ENCODE data around the gene MCF2. TPM values are rescaled to one million over a fixed set of nuclear protein-coding genes. Genes with fewer than 3 reads are reported as not detected.
"Not testable (repeated sequence)": the region's sequence is repeated elsewhere in the genome, so short reads cannot be mapped to it uniquely, and the experiment has no call there.

Gene MCF2
- 17.9 TPM for total RNA-seq

DNA sequence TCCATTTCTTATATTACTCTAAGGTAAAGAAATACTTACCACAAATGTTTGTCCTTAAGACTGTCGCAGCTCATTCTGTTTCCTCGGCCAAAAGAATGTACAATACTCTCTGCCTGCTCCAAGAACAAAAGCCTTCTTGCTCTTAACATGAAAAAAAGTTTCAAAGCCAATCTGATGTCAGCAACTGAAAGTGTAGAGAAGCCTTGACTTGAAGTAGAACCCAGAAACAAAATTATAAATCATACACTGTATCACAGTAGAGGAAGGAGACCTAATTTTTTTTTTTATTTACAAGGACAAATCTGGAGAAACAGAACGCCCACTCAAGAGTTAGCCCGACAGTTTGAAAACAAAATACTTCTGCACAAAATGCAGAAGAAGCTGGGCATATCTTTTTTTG is at the start of gene MCF2:
MCF2 (minus strand) TSS at position 101 of the 400 bp plus-strand sequence. CDS start 56,423 bp downstream, outside the sequence.
- no peak for FAIRE-seq
- no peak for DNase-seq (ENCODE audit: low spot score in 2 of 2)

DNA sequence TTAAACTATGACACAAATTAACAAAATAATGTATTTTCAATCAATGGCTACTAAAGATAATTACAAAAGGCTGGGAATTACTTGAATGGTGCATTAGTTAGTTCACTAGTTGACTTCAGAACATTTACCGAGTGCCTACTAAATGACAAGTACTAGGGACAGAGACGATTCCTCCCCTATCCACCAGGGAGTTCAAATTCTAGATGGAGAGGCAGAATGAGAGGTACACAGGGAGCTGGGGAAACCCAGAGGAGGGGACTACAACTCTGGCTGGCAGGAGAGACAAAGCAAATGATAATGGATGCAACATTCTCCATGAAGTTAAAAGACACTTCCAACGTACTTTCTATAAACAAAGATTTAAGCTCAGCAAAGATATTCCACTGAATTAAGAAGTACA is 43.1 kb upstream of the MCF2 start:
- DNase-seq (ENCODE audit: low spot score in 2 of 2) (no peak), FAIRE-seq (no peak)

DNA sequence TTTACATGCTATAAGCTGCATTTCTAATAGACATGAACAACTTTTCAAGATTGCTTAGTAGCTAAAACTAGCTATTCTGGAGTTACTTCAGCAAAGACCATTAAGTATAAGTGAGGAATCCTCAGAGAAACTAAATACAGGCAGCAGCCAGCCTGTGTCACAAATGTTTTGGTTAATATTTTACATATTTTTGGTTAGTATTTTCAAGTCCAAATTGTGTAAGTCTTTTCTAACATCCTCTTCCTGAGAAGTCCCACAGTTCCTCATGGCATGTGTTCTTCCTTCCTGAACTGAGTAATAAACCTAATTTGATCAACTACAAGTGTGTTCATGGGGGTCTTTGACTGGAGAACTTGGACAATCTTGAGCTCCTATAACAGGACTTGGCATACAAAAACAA is 42.4 kb upstream of the MCF2 start:
- FAIRE-seq: no peak
- no peak for DNase-seq (ENCODE audit: low spot score in 2 of 2)

DNA sequence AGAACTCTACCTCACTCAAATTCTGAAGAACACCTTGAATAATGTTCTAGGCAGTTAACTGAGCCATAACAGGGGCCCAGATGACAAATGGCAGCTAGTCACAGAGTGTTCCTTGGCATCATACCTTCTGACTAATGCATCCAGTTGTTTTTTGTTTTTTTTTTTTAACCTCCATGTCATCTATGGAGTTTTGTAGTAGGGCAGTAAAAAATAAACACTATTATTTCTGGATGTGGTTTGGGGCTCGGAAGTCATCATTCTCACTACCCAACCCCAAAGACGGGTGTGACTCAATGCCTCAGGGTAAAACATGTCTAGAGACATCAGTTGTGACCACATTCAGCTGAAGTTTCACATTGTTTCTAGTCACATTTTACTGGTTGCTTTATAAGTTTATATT is 31.2 kb upstream of the MCF2 start:
- DNase-seq (ENCODE audit: low spot score in 2 of 2): no peak
- FAIRE-seq: no peak

DNA sequence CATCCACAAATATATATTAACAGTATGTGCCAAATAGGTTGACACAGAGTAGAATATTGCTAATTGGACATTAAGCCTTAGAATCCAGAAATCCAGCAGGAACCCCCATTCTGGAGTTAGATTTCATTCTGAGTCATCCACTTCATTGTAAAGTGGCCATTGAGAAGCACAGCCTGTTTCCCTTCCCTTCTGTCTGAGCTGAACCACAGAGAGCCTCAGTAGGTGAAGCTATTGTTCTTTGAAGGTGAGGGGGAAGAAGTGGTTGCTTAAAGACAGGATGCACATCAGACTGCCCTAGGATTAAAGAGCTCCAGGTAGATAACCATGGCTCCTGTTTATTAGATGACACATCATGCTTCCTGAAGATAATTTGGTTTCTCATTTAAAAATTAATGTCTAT is 30.6 kb upstream of the MCF2 start:
- no peak for FAIRE-seq
- DNase-seq (ENCODE audit: low spot score in 2 of 2): no peak

- no peak for DNase-seq (ENCODE audit: low spot score in 2 of 2)
- no peak for FAIRE-seq
Measured at GRCh38 chrX:139736151-139736550, 28.2 kb upstream of the MCF2 start.

DNA sequence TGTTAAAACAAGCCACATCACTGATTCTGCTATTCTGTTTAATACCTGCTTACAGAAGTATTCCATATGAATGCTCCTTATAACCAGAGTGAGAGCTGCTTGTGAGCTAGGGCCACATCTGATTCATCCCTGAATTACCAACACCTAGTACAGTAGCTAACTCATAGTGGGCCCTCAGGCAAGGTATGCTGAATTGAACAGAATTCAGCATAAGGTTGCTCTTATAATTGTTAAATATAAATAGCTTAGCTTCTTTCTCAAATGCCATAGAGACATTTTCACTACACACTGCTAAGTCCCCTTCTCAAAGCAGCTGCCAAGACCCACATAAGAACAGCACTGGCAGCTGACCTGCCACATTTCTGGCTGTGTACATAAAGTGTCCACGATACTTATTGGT is 27.0 kb upstream of the MCF2 start:
- no peak for FAIRE-seq
- no peak for DNase-seq (ENCODE audit: low spot score in 2 of 2)

- no peak for DNase-seq (ENCODE audit: low spot score in 2 of 2)
- FAIRE-seq: no peak
Measured at GRCh38 chrX:139725720-139726119, 17.8 kb upstream of the MCF2 start.

DNA sequence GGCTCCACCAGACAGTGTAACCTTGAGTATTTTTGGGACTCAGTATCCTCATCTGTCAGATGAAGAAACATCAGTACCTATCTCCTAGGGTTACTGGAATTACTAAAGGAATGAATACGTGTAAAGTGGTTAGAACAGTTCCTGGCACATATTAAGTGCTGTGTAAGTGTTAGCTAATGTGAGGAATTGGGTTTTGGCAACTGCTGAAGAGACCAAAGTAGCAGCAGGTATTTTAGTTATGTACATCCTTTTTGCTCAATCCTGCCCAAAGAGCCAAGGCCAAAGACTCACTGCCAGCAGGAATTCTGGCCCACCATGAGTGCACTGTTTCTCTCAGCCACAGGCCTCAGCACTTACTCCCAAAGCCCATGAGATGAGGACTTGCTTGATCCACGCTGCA is 16.7 kb upstream of the MCF2 start:
- FAIRE-seq (no peak), DNase-seq (ENCODE audit: low spot score in 2 of 2) (no peak)

GRCh38 chrX:139720979-139721378 is 13.0 kb upstream of the MCF2 start:
- no peak for FAIRE-seq
- no peak for DNase-seq (ENCODE audit: low spot score in 2 of 2)

DNA sequence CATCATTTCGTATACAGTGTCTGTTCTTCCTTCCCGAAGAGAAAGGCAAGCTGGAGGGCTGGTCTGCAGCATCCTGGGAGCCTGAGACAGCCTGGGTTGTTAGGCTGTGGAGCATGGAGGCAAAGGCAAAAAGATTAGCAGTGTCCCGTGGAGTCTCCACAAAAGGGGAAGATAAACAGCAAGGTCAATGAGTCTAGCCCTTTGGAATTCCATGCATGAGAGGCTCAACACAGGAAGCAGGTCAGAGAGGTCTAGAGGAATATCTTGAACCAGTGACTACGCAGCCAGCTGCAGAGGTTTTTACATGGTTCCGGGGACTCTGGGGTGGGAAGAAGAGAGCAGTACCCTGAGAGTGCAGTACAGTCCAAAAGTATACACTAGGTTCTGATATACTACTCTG is 12.2 kb upstream of the MCF2 start:
- DNase-seq (ENCODE audit: low spot score in 2 of 2) (no peak), FAIRE-seq (no peak)

- FAIRE-seq (no peak), DNase-seq (ENCODE audit: low spot score in 2 of 2) (no peak)
Measured at GRCh38 chrX:139702658-139703057, 5.3 kb downstream of the MCF2 start.

- DNase-seq (ENCODE audit: low spot score in 2 of 2) (no peak), FAIRE-seq (no peak)
Measured at GRCh38 chrX:139692908-139693307, 15.1 kb downstream of the MCF2 start.

DNA sequence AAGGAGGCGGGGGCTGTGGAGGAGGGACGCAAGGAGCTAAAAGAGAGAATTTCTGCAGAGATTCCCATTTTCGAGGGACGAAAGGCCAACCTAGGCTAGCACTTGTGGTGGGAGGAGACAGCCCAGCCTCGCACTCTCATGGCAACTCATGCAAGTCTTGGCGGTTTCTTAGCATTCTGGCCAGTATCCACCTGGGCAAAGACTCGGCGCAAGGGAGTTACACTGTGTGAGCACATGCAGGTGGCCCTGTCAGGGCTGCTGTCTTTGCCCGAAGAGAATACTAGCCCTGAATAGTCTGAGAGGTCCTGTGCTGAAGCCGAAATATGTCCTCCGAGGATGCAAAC is 15.5 kb downstream of the MCF2 start:
- DNase-seq (ENCODE audit: low spot score in 2 of 2) (no peak), FAIRE-seq (no peak)

GRCh38 chrX:139691843-139692505 is 16.0 kb downstream of the MCF2 start:
- no peak for DNase-seq (ENCODE audit: low spot score in 2 of 2)

DNA sequence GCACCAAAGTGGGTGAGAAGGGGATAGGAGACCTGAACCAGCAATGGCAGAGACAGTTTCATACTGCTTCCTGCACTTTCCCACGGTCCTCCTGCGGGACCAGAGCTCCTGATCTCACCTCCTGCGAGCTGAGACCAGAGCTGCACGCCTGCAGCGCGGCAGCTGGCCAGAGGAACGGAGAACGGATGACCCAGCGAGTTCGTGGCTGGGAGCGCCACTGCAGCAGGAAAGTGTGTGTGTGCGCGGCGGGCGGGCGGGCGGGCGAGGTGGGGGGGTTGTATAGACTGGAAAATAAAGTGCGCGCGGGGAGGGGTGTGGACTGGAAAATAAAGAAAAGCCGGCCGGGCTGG is 16.5 kb downstream of the MCF2 start:
- no peak for FAIRE-seq

More at GRCh38 chrX:139691843-139692505, 16.0 kb downstream of the MCF2 start:
- no peak for FAIRE-seq

DNA sequence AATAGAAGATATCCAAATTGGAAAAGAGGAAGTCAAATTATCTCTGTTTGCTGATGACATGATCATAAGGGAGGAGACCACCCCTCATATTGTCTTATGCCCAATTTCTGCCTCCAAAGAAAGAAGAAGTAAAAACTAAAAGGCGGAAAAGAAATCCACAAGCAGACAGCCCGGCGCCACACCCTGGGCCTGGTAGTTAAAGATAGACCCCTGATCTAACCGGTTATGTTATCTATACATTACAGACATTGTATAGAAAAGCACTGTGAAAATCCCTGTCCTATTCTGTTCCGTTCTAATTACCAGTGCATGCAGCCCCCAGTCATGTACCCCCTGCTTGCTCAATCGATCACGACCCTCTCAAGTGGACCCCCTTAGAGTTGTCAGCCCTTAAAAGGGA is 22.8 kb downstream of the MCF2 start:
- not testable (repeated sequence) for DNase-seq (ENCODE audit: low spot score in 2 of 2); FAIRE-seq

More for the DNA sequence above, 16.5 kb downstream of the MCF2 start:
- DNase-seq (ENCODE audit: low spot score in 2 of 2): peak in 1 of 2 donors; percentile 1

GRCh38 chrX:139680356-139680755 is 27.6 kb downstream of the MCF2 start:
- DNase-seq (ENCODE audit: low spot score in 2 of 2) (no peak), FAIRE-seq (no peak)

- no peak for DNase-seq (ENCODE audit: low spot score in 2 of 2)
- FAIRE-seq: no peak
Measured at GRCh38 chrX:139647597-139647996, 60.4 kb downstream of the MCF2 start.

GRCh38 chrX:139642241-139642927 is 65.6 kb downstream of the MCF2 start:
- no peak for FAIRE-seq
- DNase-seq (ENCODE audit: low spot score in 2 of 2): no peak

- FAIRE-seq: no peak
- DNase-seq (ENCODE audit: low spot score in 2 of 2): no peak
Measured at GRCh38 chrX:139640259-139640658, 67.7 kb downstream of the MCF2 start.

DNA sequence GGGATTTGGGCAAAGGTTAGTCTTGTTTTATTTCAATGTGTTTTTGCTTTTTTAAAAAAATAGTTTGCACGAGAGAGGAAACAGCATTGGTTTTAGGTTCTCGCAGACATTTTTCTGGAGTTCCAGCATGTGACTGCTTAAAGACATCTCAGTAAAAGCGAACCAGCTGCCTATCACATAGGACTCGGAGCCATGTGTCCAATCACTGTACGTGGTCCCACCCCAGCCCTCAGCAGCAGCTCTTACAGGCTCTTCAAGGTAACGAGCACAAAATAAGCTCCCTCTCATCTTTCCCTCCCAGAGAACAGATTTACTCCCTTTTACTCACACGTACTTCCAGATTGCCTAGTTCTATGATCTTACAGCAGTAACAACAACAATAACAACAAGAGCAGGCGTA is 68.7 kb downstream of the MCF2 start:
- DNase-seq (ENCODE audit: low spot score in 2 of 2) (no peak), FAIRE-seq (no peak)
